ENCODE results near the gene SAG.

The SAG gene

GRCh38 chr2:233285921-233286320 lies 21.7 kb upstream of the SAG start:
- TF ChIP-seq EZH2phosphoT487 (IDR thresholded peaks at IDR 0.05; ENCODE audit: low read depth), result no peak
- TF ChIP-seq, protein P1, sequence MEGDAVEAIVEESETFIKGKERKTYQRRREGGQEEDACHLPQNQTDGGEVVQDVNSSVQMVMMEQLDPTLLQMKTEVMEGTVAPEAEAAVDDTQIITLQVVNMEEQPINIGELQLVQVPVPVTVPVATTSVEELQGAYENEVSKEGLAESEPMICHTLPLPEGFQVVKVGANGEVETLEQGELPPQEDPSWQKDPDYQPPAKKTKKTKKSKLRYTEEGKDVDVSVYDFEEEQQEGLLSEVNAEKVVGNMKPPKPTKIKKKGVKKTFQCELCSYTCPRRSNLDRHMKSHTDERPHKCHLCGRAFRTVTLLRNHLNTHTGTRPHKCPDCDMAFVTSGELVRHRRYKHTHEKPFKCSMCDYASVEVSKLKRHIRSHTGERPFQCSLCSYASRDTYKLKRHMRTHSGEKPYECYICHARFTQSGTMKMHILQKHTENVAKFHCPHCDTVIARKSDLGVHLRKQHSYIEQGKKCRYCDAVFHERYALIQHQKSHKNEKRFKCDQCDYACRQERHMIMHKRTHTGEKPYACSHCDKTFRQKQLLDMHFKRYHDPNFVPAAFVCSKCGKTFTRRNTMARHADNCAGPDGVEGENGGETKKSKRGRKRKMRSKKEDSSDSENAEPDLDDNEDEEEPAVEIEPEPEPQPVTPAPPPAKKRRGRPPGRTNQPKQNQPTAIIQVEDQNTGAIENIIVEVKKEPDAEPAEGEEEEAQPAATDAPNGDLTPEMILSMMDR (IDR thresholded peaks at IDR 0.05; ENCODE audit: low read depth, low read length), result no peak
- Histone ChIP-seq H3K4me3 (ENCODE audit: low read length) (no peak overlapping the region), H3K27ac (ENCODE audit: low read length) (no peak overlapping the region), H3K9me3 (ENCODE audit: insufficient read depth, low read length) (no peaks in the 10 kb centered on the region), H3K27me3 (ENCODE audit: low read depth, low read length) (no peaks in the 10 kb centered on the region), H3K4me2 (ENCODE audit: low read length) (no peak overlapping the region), H4K20me1 (ENCODE audit: insufficient read depth, low read length) (no peaks in the 10 kb centered on the region), H3K9ac (ENCODE audit: low read length) (no peak overlapping the region), H3K36me3 (replicated peaks; ENCODE audit: low read depth, low read length) (peaks cover 30% of the 10 kb centered on the region), H3K4me1 (ENCODE audit: low read length) (no peaks in the 10 kb centered on the region), H3K79me2 (ENCODE audit: low read length) (no peaks in the 10 kb centered on the region), H2AFZ (ENCODE audit: low read depth, low read length) (no peak overlapping the region)

DNA sequence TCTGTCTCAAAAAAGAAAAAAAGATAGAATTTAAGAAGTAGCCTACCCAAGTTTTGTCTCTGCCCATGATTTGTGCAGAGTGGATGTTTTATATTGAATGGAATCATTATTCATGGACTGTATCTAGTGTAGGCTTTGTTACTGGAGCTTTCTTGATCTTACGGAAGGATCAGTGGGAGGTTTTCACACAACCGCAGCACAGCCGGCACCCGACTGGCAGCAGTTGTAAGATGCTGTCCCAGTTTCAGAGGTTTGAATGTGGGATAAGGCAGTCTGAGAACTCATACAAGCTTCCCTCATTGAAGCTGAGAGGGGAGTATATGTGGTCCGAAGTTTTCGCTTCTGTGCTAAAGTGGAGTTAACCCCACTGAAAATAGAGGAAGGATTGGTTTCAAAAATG lies 19.7 kb upstream of the SAG start:
- H3K4me3 ChIP-seq (ENCODE audit: low read length), result no peak overlapping the region
- H3K36me3 ChIP-seq (replicated peaks; ENCODE audit: low read depth, low read length), result peaks cover 28% of the 10 kb centered on the region
- no peak for TF ChIP-seq EZH2phosphoT487 (IDR thresholded peaks at IDR 0.05; ENCODE audit: low read depth)
- TF ChIP-seq, protein P1 (IDR thresholded peaks at IDR 0.05; ENCODE audit: low read depth, low read length), result no peak
- H4K20me1 ChIP-seq (ENCODE audit: insufficient read depth, low read length), result no peaks in the 10 kb centered on the region
- H3K4me1 ChIP-seq (ENCODE audit: low read length), result no peaks in the 10 kb centered on the region
- no peak overlapping the region for H3K9ac ChIP-seq (ENCODE audit: low read length)
- H3K9me3 ChIP-seq (ENCODE audit: insufficient read depth, low read length), result no peaks in the 10 kb centered on the region
- no peak overlapping the region for H3K27ac ChIP-seq (ENCODE audit: low read length)
- no peaks in the 10 kb centered on the region for H3K79me2 ChIP-seq (ENCODE audit: low read length)
- no peaks in the 10 kb centered on the region for H3K27me3 ChIP-seq (ENCODE audit: low read depth, low read length)
- no peak overlapping the region for H2AFZ ChIP-seq (ENCODE audit: low read depth, low read length)
- H3K4me2 ChIP-seq (ENCODE audit: low read length), result no peak overlapping the region

GRCh38 chr2:233288663-233289062 lies 19.0 kb upstream of the SAG start:
- no peak overlapping the region for H3K9ac ChIP-seq (ENCODE audit: low read length)
- no peaks in the 10 kb centered on the region for H3K79me2 ChIP-seq (ENCODE audit: low read length)
- H3K9me3 ChIP-seq (ENCODE audit: insufficient read depth, low read length), result no peaks in the 10 kb centered on the region
- no peak overlapping the region for H3K27ac ChIP-seq (ENCODE audit: low read length)
- no peaks in the 10 kb centered on the region for H4K20me1 ChIP-seq (ENCODE audit: insufficient read depth, low read length)
- H3K4me3 ChIP-seq (ENCODE audit: low read length), result no peak overlapping the region
- H3K4me2 ChIP-seq (ENCODE audit: low read length), result no peak overlapping the region
- peaks cover 25% of the 10 kb centered on the region for H3K36me3 ChIP-seq (replicated peaks; ENCODE audit: low read depth, low read length)
- TF ChIP-seq EZH2phosphoT487 (IDR thresholded peaks at IDR 0.05; ENCODE audit: low read depth), result no peak
- TF ChIP-seq, protein P1 (IDR thresholded peaks at IDR 0.05; ENCODE audit: low read depth, low read length), result no peak
- H2AFZ ChIP-seq (ENCODE audit: low read depth, low read length), result no peak overlapping the region
- no peaks in the 10 kb centered on the region for H3K27me3 ChIP-seq (ENCODE audit: low read depth, low read length)
- no peaks in the 10 kb centered on the region for H3K4me1 ChIP-seq (ENCODE audit: low read length)

- H3K4me3 ChIP-seq (ENCODE audit: low read length), result no peak overlapping the region
- peaks cover 26% of the 10 kb centered on the region for H3K36me3 ChIP-seq (replicated peaks; ENCODE audit: low read depth, low read length)
- H3K79me2 ChIP-seq (ENCODE audit: low read length), result no peaks in the 10 kb centered on the region
- no peak overlapping the region for H3K9ac ChIP-seq (ENCODE audit: low read length)
- no peaks in the 10 kb centered on the region for H3K27me3 ChIP-seq (ENCODE audit: low read depth, low read length)
- TF ChIP-seq EZH2phosphoT487 (IDR thresholded peaks at IDR 0.05; ENCODE audit: low read depth), result no peak
- TF ChIP-seq, protein P1 (IDR thresholded peaks at IDR 0.05; ENCODE audit: low read depth, low read length), result no peak
- no peak overlapping the region for H2AFZ ChIP-seq (ENCODE audit: low read depth, low read length)
- H3K27ac ChIP-seq (ENCODE audit: low read length), result no peak overlapping the region
- no peaks in the 10 kb centered on the region for H3K9me3 ChIP-seq (ENCODE audit: insufficient read depth, low read length)
- no peaks in the 10 kb centered on the region for H4K20me1 ChIP-seq (ENCODE audit: insufficient read depth, low read length)
- no peaks in the 10 kb centered on the region for H3K4me1 ChIP-seq (ENCODE audit: low read length)
- H3K4me2 ChIP-seq (ENCODE audit: low read length), result no peak overlapping the region
Observed at GRCh38 chr2:233289648-233290047, 18.0 kb upstream of the SAG start.
